DND-41 (cell line): ENCODE results near the gene TOP3A.

Experiments
- ATAC-seq: fragments of 200-7000 bp; cut with Tn5 transposase; 3 replicates; pipeline ENCODE4 v1.9.1; 2021; ENCODE audit warnings: low read depth; ENCODE audit not compliant: insufficient read depth
- DNase-seq: peaks from one replicate; pipeline ENCODE4 v3.0.0-alpha.2; 2020
- H2AFZ ChIP-seq: 2 replicates; pipeline ENCODE4 v1.6.0; 2012; ENCODE audit warnings: low read depth, low read length
- H3K27ac ChIP-seq: 2 replicates; pipeline ENCODE4 v1.5.1; 2012; ENCODE audit warnings: low read length, inconsistent platforms
- H3K27me3 ChIP-seq: fragments of 200-600 bp; sonication (generic); 2 replicates; pipeline ENCODE4 v1.6.0; 2012; ENCODE audit warnings: low read length, mild to moderate bottlenecking, inconsistent platforms; ENCODE audit not compliant: insufficient read depth, poor library complexity
- H3K36me3 ChIP-seq: 2 replicates; pipeline ENCODE4 v1.5.1; 2012; ENCODE audit warnings: low read length, inconsistent platforms; ENCODE audit not compliant: insufficient read depth
- H3K4me1 ChIP-seq: 2 replicates; pipeline ENCODE4 v1.5.1; 2012; ENCODE audit warnings: mild to moderate bottlenecking, low read length; ENCODE audit not compliant: insufficient read depth
- H3K4me2 ChIP-seq: 2 replicates; pipeline ENCODE4 v1.6.0; 2012; ENCODE audit warnings: mild to moderate bottlenecking, moderate library complexity, low read length, inconsistent platforms; ENCODE audit not compliant: insufficient read depth
- H3K4me3 ChIP-seq, 2 experiments: fragments of 200-600 bp in 1 of 2; shearing (Covaris generic) in 1 of 2; 2 replicates each; pipeline ENCODE4 v1.5.1; 2012 to 2016; ENCODE audit warnings: inconsistent platforms in 2 of 2, low read length in 2 of 2, mild to moderate bottlenecking in 2 of 2, low read depth in 1 of 2, moderate library complexity in 1 of 2
- H3K79me2 ChIP-seq: 2 replicates; pipeline ENCODE4 v1.6.0; 2012; ENCODE audit warnings: low read length, inconsistent platforms; ENCODE audit not compliant: insufficient read depth
- H3K9ac ChIP-seq: 2 replicates; pipeline ENCODE4 v1.6.0; 2012; ENCODE audit warnings: low read depth, mild to moderate bottlenecking, inconsistent platforms, low read length, moderate library complexity
- H3K9me3 ChIP-seq: 2 replicates; pipeline ENCODE4 v1.5.1; 2012; ENCODE audit warnings: low read length, moderate library complexity, mild to moderate bottlenecking, inconsistent platforms; ENCODE audit not compliant: insufficient read depth, severe bottlenecking
- H4K20me1 ChIP-seq: 2 replicates; pipeline ENCODE4 v1.6.0; 2012; ENCODE audit warnings: low read length; ENCODE audit not compliant: insufficient read depth
- CTCF ChIP-seq: IDR thresholded peaks from 2 replicates; pipeline ENCODE4 v1.5.1; 2012; ENCODE audit warnings: borderline replicate concordance, low read length, moderate library complexity, mild to moderate bottlenecking; ENCODE audit not compliant: poor library complexity, severe bottlenecking; ENCODE audit errors: extremely low read depth
- EZH2 ChIP-seq: IDR thresholded peaks from 3 replicates; pipeline ENCODE4 v1.6.1; 2012; ENCODE audit warnings: borderline replicate concordance, low read depth, mild to moderate bottlenecking, moderate library complexity, low read length, inconsistent platforms; ENCODE audit not compliant: severe bottlenecking

TOP3A gene

DNA sequence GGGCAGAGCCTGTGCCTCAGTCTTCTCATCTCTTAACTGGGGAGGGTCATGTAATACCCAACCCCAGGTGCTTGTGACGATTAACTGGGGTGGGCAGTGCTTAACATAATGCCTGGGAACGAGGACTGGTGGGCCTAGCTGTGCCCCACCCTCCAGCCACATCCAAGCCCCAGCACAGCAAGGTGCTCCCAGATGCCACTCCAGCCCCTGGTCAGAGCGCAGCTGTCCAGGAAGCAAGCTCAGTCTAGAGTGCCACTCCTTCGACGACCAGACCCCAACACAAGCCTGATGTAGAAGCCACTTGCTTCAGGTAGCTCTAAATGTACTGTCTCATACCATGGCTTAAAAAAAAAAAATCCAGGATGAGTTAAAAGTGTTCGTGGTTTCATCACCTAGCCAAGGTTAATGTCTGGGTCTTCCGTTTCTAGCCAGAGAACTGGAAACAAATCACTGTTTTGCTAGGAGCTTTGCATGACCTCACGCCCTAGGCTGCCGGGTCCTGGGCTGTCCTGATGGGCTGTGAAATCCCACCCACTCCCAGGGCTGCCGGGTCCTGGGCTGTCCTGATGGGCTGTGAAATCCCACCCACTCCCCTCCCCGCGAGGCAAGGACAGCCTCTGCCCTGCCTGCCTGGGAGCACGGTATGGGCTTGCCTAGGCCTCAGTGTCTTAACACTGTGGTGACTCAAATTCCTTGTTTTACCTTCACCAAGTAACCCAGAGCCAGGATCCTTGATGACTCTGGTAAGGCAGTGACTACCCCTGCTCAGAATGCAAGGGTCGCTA is 46.7 kb downstream of the TOP3A start:
- no peak overlapping the region for H2AFZ ChIP-seq
- DNase-seq (no peak), ATAC-seq (peak; percentile 27)
- H3K4me3 ChIP-seq = no peak overlapping the region
- H4K20me1 ChIP-seq = peaks cover 21% of the 10 kb centered on the region
- no peak for TF ChIP-seq EZH2
- no peak for TF ChIP-seq CTCF
- H3K79me2 ChIP-seq = no peaks in the 10 kb centered on the region
- H3K9me3 ChIP-seq = no peaks in the 10 kb centered on the region
- no peaks in the 10 kb centered on the region for H3K4me1 ChIP-seq
- H3K27me3 ChIP-seq = no peaks in the 10 kb centered on the region
- H3K9ac ChIP-seq = no peak overlapping the region
- no peak overlapping the region for H3K27ac ChIP-seq
- H3K4me2 ChIP-seq = no peak overlapping the region
- peaks cover 48% of the 10 kb centered on the region for H3K36me3 ChIP-seq

- TF ChIP-seq EZH2 = no peak
- no peak for TF ChIP-seq CTCF
- H3K4me2 ChIP-seq = no peak overlapping the region
- peak; percentile 11; the same call in 1 of the 3 replicates for ATAC-seq
- H3K79me2 ChIP-seq = peaks cover 2% of the 10 kb centered on the region
- no peak for DNase-seq
- no peak overlapping the region for H3K9ac ChIP-seq
- no peaks in the 10 kb centered on the region for H3K9me3 ChIP-seq
- no peaks in the 10 kb centered on the region for H3K27me3 ChIP-seq
- peaks cover 21% of the 10 kb centered on the region for H4K20me1 ChIP-seq
- H3K27ac ChIP-seq = no peak overlapping the region
- peaks cover 3% of the 10 kb centered on the region for H3K4me1 ChIP-seq
- peaks cover 47% of the 10 kb centered on the region for H3K36me3 ChIP-seq
- no peak overlapping the region for H3K4me3 ChIP-seq
- H2AFZ ChIP-seq = no peak overlapping the region
Measured at GRCh38 chr17:18267366-18267765, 47.4 kb downstream of the TOP3A start.

- H3K4me2 ChIP-seq = no peak overlapping the region
- no peak for ATAC-seq
Measured at GRCh38 chr17:18263885-18264682, 50.7 kb downstream of the TOP3A start.

More at GRCh38 chr17:18263885-18264682, 50.7 kb downstream of the TOP3A start:
- H3K9ac ChIP-seq = no peak overlapping the region
- H3K4me3 ChIP-seq = no peak overlapping the region
- H3K9me3 ChIP-seq = no peaks in the 10 kb centered on the region
- no peak overlapping the region for H3K27ac ChIP-seq
- peaks cover 7% of the 10 kb centered on the region; the same call in 1 of the 2 replicates for H4K20me1 ChIP-seq
- no peak for TF ChIP-seq EZH2
- no peak for TF ChIP-seq CTCF
- no peaks in the 10 kb centered on the region for H3K27me3 ChIP-seq
- DNase-seq = no peak
- H3K4me1 ChIP-seq = peaks cover 33% of the 10 kb centered on the region
- H3K36me3 ChIP-seq = peaks cover 29% of the 10 kb centered on the region
- peaks cover 17% of the 10 kb centered on the region for H3K79me2 ChIP-seq
- no peak overlapping the region for H2AFZ ChIP-seq
